ENCODE results near the gene UBE2QL1.

DNA sequence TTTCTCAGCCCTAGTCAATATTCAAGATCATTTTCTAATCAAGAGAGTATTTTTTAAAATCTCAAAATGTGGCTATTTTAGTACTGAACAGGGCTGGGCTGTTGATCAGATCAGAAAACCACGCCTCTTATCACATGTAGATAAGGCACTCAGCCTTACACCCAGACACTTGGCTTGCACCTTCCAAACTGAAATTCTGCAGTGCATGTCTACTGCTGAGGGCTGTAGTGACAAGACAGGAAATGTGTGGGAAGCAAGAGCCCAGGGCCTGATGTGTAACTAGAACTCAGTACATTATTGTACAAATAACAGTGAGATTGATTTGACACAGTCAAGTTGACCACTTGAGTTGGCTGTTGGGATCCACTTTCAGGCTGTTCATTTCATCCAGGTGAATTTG lies 48.6 kb downstream of the UBE2QL1 start:
- TF ChIP-seq, protein P1, sequence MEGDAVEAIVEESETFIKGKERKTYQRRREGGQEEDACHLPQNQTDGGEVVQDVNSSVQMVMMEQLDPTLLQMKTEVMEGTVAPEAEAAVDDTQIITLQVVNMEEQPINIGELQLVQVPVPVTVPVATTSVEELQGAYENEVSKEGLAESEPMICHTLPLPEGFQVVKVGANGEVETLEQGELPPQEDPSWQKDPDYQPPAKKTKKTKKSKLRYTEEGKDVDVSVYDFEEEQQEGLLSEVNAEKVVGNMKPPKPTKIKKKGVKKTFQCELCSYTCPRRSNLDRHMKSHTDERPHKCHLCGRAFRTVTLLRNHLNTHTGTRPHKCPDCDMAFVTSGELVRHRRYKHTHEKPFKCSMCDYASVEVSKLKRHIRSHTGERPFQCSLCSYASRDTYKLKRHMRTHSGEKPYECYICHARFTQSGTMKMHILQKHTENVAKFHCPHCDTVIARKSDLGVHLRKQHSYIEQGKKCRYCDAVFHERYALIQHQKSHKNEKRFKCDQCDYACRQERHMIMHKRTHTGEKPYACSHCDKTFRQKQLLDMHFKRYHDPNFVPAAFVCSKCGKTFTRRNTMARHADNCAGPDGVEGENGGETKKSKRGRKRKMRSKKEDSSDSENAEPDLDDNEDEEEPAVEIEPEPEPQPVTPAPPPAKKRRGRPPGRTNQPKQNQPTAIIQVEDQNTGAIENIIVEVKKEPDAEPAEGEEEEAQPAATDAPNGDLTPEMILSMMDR (IDR thresholded peaks at IDR 0.05) = no peak
- TF ChIP-seq POLR2A (IDR thresholded peaks at IDR 0.05) (no peak), POLR2AphosphoS5 (IDR thresholded peaks at IDR 0.05) (no peak), EP300 (IDR thresholded peaks at IDR 0.05) (no peak)
